HepG2 (cell line): ENCODE measurements around the gene SH2D3A. TPM values are rescaled to one million over a fixed set of nuclear protein-coding genes. Genes with fewer than 3 reads are reported as not detected.

ENCODE experiments used
- ARID2 ChIP-seq: sonication (generic); formaldehyde crosslinking; IDR thresholded peaks from 2 replicates; pipeline ENCODE4 v1.8.1; 2022; ENCODE audit warnings: mild to moderate bottlenecking, missing genetic modification reagents, borderline replicate concordance
- ATF6 ChIP-seq: sonication (generic); formaldehyde crosslinking; conservative IDR thresholded peaks from 2 replicates; pipeline ENCODE4 v1.4.0; 2020; ENCODE audit warnings: missing genetic modification reagents
- CERS6 ChIP-seq: sonication (generic); formaldehyde crosslinking; IDR thresholded peaks from 2 replicates; pipeline ENCODE4 v1.5.0; 2020; ENCODE audit warnings: missing genetic modification reagents
- CHCHD3 ChIP-seq: sonication (generic); formaldehyde crosslinking; IDR thresholded peaks from 2 replicates; pipeline ENCODE4 v1.8.0; 2022; ENCODE audit warnings: mild to moderate bottlenecking, missing genetic modification reagents, moderate library complexity
- EP300 ChIP-seq, 3 experiments: sonication (generic) in 1 of 3; formaldehyde crosslinking in 1 of 3; IDR thresholded peaks; 2 replicates each; pipeline versions ENCODE4 v1.5.1 to v1.6.1; 2011 to 2020; ENCODE audit warnings: low read depth in 2 of 3, low read length in 2 of 3, borderline replicate concordance in 1 of 3, improper control_type of control experiment in 1 of 3, mild to moderate bottlenecking in 1 of 3, missing genetic modification reagents in 1 of 3, moderate library complexity in 1 of 3
- FOXO1 ChIP-seq: sonication (generic); formaldehyde crosslinking; IDR thresholded peaks from 2 replicates; pipeline ENCODE4 v1.4.0; 2020; ENCODE audit warnings: missing genetic modification reagents
- HDAC2 ChIP-seq: sonication (generic); formaldehyde crosslinking; IDR thresholded peaks from 2 replicates; pipeline ENCODE4 v1.4.0; 2020; ENCODE audit warnings: missing genetic modification reagents
- IRF9 ChIP-seq: sonication (generic); formaldehyde crosslinking; IDR thresholded peaks from 2 replicates; pipeline ENCODE4 v1.8.0; 2022; ENCODE audit warnings: missing genetic modification reagents, mild to moderate bottlenecking, borderline replicate concordance
- KDM6A ChIP-seq: IDR thresholded peaks from 2 replicates; pipeline ENCODE4 v1.6.1; 2016; ENCODE audit warnings: low read depth
- MLXIP ChIP-seq: sonication (generic); formaldehyde crosslinking; IDR thresholded peaks from 2 replicates; pipeline ENCODE4 v1.9.0; 2021; ENCODE audit warnings: missing genetic modification reagents, borderline replicate concordance
- MTERF4 ChIP-seq: sonication (generic); formaldehyde crosslinking; IDR thresholded peaks from 2 replicates; pipeline ENCODE4 v1.8.0; 2023; ENCODE audit warnings: mild to moderate bottlenecking, missing genetic modification reagents
- NFYB ChIP-seq: sonication (generic); formaldehyde crosslinking; IDR thresholded peaks from 2 replicates; pipeline ENCODE4 v1.4.0; 2020; ENCODE audit warnings: missing genetic modification reagents
- ZBTB37 ChIP-seq: sonication (generic); formaldehyde crosslinking; IDR thresholded peaks from 2 replicates; pipeline ENCODE4 v1.4.0; 2020; ENCODE audit warnings: mild to moderate bottlenecking, missing genetic modification reagents
- ZEB1 ChIP-seq: IDR thresholded peaks from 2 replicates; pipeline ENCODE4 v1.6.1; 2012; ENCODE audit warnings: mild to moderate bottlenecking, low read depth, inconsistent platforms; ENCODE audit not compliant: insufficient replicate concordance
- ZNF547 ChIP-seq: sonication (generic); formaldehyde crosslinking; IDR thresholded peaks from 2 replicates; pipeline ENCODE4 v1.5.1; 2020; ENCODE audit warnings: mild to moderate bottlenecking, missing genetic modification reagents
- ZNF841 ChIP-seq: sonication (generic); formaldehyde crosslinking; IDR thresholded peaks from 2 replicates; pipeline ENCODE4 v1.8.1; 2023; ENCODE audit warnings: missing genetic modification reagents, borderline replicate concordance
- ZSCAN12 ChIP-seq: sonication (generic); formaldehyde crosslinking; IDR thresholded peaks from 2 replicates; pipeline ENCODE4 v1.9.0; 2021; ENCODE audit warnings: mild to moderate bottlenecking, missing genetic modification reagents
- polyA plus RNA-seq, 8 experiments: library from polyadenylated mRNA; depleted of rRNA in 3 of 8; stranded (reverse) in 7 of 8; unstranded in 1 of 8; fragments of >200 nt; fragmentation: Illumina TruSeq in 4 of 8; extraction: Trizol in 4 of 8; gene quantifications; 2 replicates each; pipeline versions ENCODE4 v1.2.1 to v1.2.3, GENCODE V29; 2011 to 2016; ENCODE audit warnings: low read depth in 4 of 8, missing spikeins in 1 of 8, mixed read lengths in 1 of 8; ENCODE audit not compliant: insufficient read depth in 1 of 8
- total RNA-seq, 5 experiments: library from RNA; depleted of rRNA; stranded (reverse); fragments of >200 nt; fragmentation: Illumina TruSeq; extraction: Trizol; gene quantifications; 2 replicates each; pipeline ENCODE4 v1.2.3, GENCODE V29; 2016; ENCODE audit warnings: low read depth in 1 of 5

The SH2D3A gene
- total and polyA plus RNA-seq, 2 of the 13 experiments (the other 11 are each of a cell fraction or from before 2014, with no cell fraction given): 1.0 to 2.2 TPM

- TF ChIP-seq MLXIP (CRISPR knock-in tag): no peak
- TF ChIP-seq KDM6A (CRISPR knock-in tag): peak; percentile 29; the same call in 1 of the 2 replicates
- no peak for TF ChIP-seq ZSCAN12 (CRISPR knock-in tag)
- no peak for TF ChIP-seq CHCHD3 (CRISPR knock-in tag)
- no peak for TF ChIP-seq NFYB (CRISPR knock-in tag)
- no peak for TF ChIP-seq IRF9
- no peak for TF ChIP-seq ZBTB37 (CRISPR knock-in tag)
- TF ChIP-seq FOXO1 (CRISPR knock-in tag): no peak
- TF ChIP-seq EP300 (IDR thresholded peaks at IDR 0.05; ENCODE audit: low read depth in 2 of 2, low read length in 2 of 2): peak in 1 of 2 experiments; percentile 80; a peak in 2 of 4 replicates
- 0 out of 2 replicates have a peak, but pooled peaks have one; percentile 5 for TF ChIP-seq EP300 (CRISPR knock-in tag; IDR thresholded peaks at IDR 0.05; ENCODE audit: borderline replicate concordance)
- peak; percentile 65; the same call in 1 of the 2 replicates for TF ChIP-seq HDAC2 (CRISPR knock-in tag)
- no peak for TF ChIP-seq ARID2 (CRISPR knock-in tag)
- no peak for TF ChIP-seq ATF6 (CRISPR knock-in tag)
- no peak for TF ChIP-seq ZNF547 (CRISPR knock-in tag)
- no peak for TF ChIP-seq ZNF841 (CRISPR knock-in tag)
- no peak for TF ChIP-seq ZEB1
- no peak for TF ChIP-seq CERS6 (CRISPR knock-in tag)
- TF ChIP-seq MTERF4: no peak
Observed at GRCh38 chr19:6725513-6726231, 41.6 kb downstream of the SH2D3A start (continued).
